ENCODE measurements around the gene NAGPA.
"Not testable (repeated sequence)": the region's sequence is repeated elsewhere in the genome, so short reads cannot be mapped to it uniquely, and the experiment has no call there.

The NAGPA gene

GRCh38 chr16:5062051-5062450, 28.3 kb upstream of the NAGPA start:
- DNase-seq (ENCODE audit: low read depth): no peak

GRCh38 chr16:5060073-5060641, 26.4 kb upstream of the NAGPA start:
- no peak for DNase-seq (ENCODE audit: low read depth)

GRCh38 chr16:5059386-5060072, 25.8 kb upstream of the NAGPA start:
- no peak for DNase-seq (ENCODE audit: low read depth)

GRCh38 chr16:5058476-5058875, 24.7 kb upstream of the NAGPA start:
- no peak for DNase-seq (ENCODE audit: low read depth)

- peak; percentile 3 for DNase-seq (ENCODE audit: low read depth)
Observed at GRCh38 chr16:5056352-5056751, 22.6 kb upstream of the NAGPA start.

GRCh38 chr16:5054876-5055865, 21.4 kb upstream of the NAGPA start:
- no peak for DNase-seq (ENCODE audit: low read depth)

- no peak for DNase-seq (ENCODE audit: low read depth)
Observed at GRCh38 chr16:5046914-5047313, 13.2 kb upstream of the NAGPA start.

- no peak for DNase-seq (ENCODE audit: low read depth)
Observed at GRCh38 chr16:5045499-5046115, 11.9 kb upstream of the NAGPA start.

- not testable (repeated sequence) for DNase-seq (ENCODE audit: low read depth)
Observed at GRCh38 chr16:5044581-5044980, 10.8 kb upstream of the NAGPA start.

- DNase-seq (ENCODE audit: low read depth): no peak
Observed at GRCh38 chr16:5044011-5044540, 10.3 kb upstream of the NAGPA start.

GRCh38 chr16:5042574-5043171, 8.9 kb upstream of the NAGPA start:
- DNase-seq (ENCODE audit: low read depth): no peak

GRCh38 chr16:5041600-5042133, 7.9 kb upstream of the NAGPA start:
- DNase-seq (ENCODE audit: low read depth): no peak

- no peak for DNase-seq (ENCODE audit: low read depth)
Observed at GRCh38 chr16:5040451-5040850, 6.7 kb upstream of the NAGPA start.

GRCh38 chr16:5036228-5037156, 2.8 kb upstream of the NAGPA start:
- no peak for DNase-seq (ENCODE audit: low read depth)

- no peak for DNase-seq (ENCODE audit: low read depth)
Observed at GRCh38 chr16:5035909-5036227, 2.1 kb upstream of the NAGPA start.

GRCh38 chr16:5034167-5034523, 410 bp upstream of the NAGPA start:
- no peak for DNase-seq (ENCODE audit: low read depth)

- no peak for DNase-seq (ENCODE audit: low read depth)
Observed at GRCh38 chr16:5032748-5033167, 977 bp downstream of the NAGPA start.

- no peak for DNase-seq (ENCODE audit: low read depth)
Observed at GRCh38 chr16:5031601-5032000, 2.1 kb downstream of the NAGPA start.

- DNase-seq (ENCODE audit: low read depth): no peak
Observed at GRCh38 chr16:5030251-5030870, 3.4 kb downstream of the NAGPA start.

- no peak for DNase-seq (ENCODE audit: low read depth)
Observed at GRCh38 chr16:5028950-5029475, 4.7 kb downstream of the NAGPA start.

Data from activated T-helper 9 cell treated with anti-CD3 and anti-CD28 coated beads, Interleukin-2, amount 50 U/mL, for 16 hours (primary cell).